SKM-1 (cell line): ENCODE data around the gene FAM228A.
"Not testable (repeated sequence)": the region's sequence is repeated elsewhere in the genome, so short reads cannot be mapped to it uniquely, and the experiment has no call there.

Source experiments
- DNase-seq: peaks from one replicate; lab custom pipeline; 2025; ENCODE audit not compliant: unreplicated experiment; lab: John Stamatoyannopoulos, UW

Gene FAM228A

DNA sequence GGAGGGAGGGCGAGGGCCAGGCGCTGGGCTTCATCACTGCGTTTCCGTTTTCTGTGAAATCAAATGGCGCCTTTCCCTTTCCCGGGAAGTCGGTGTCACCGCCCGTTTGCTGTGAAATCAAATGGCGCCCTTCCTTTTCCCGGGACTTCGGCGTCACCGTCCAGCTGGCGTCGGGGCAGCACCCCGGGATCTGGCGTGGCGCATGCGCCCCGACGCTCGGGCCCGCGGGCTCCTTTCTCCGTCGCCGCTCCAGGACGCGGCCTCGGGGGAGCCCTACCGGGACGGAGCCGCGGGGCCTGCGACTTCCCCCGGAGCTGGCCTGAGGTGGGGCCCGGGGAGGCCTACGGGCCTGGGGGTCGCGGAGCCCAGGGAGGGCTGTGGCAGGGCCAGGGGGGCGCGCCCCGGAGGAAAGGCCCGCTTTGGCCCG lies at the start of gene FAM228A:
TSS of gene FAM228A (plus strand) at position 203 of the 427 bp plus-strand sequence. CDS start 428 bp downstream, outside the sequence.
- DNase-seq, result no peak

DNA sequence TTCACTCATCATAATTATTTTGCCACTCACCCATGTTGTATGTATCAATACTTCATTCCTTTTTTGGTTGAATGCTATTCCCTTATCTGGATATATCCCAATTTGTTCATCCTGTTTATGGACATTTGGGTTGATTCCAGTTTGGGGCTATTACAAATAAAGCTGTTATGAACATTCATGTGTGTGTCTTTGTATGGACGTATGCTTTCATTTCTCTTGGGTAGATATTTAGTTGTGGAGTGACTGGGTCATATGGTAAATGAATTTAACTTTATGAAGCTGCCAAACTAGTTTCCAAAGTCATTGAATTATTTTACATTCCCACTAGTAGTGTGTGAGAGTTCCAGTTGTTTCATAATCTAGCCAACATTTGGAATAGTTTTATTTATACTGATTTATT lies 48.9 kb upstream of the FAM228A start:
- DNase-seq, result no peak

GRCh38 chr2:24132543-24132942 lies 42.3 kb upstream of the FAM228A start:
- DNase-seq, result no peak

DNA sequence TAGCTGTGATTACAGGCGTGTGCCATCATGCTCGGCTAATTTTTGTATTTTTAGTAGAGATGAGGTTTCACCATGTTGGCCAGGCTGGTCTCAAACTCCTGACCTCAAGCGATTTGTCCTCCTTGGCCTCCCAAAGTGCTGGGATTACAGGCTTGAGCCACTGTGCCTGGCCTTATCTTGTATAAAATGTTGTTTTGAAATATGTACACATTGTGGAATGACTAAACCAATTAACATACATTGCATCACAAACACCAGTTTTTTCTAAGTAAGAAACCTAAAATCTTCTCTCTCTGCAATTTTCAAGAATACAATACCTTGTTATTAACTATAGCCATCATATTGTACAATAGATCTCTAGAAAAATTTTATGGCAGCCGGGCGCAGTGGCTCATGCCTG lies 34.5 kb upstream of the FAM228A start:
- not testable (repeated sequence) for DNase-seq

GRCh38 chr2:24147364-24147763 lies 27.5 kb upstream of the FAM228A start:
- no peak for DNase-seq

GRCh38 chr2:24152413-24153197 lies 22.2 kb upstream of the FAM228A start:
- no peak for DNase-seq

DNA sequence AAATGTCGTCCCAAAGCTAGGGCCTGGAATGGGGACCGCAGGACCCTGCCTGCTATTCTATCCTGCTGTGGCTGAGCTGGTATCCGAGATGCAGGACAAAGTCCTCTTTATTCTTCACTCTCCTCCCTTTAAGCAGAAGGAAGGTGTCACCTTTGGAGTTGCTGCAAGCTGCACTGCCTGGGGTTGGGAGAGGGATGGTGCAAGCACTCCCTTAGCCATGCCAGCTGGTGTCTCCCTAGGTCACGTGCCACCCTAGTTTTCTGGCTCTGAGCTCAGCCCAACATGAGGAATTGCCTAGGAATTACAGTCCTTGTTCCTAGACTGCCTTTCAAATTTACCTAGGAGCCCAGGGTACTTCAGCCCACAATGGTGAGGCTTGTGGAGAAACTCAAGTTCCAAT lies 21.4 kb upstream of the FAM228A start:
- DNase-seq, result no peak

- DNase-seq, result no peak
Observed at GRCh38 chr2:24158131-24158530, 16.7 kb upstream of the FAM228A start.

- DNase-seq, result no peak
Observed at GRCh38 chr2:24159708-24160107, 15.1 kb upstream of the FAM228A start.

GRCh38 chr2:24160761-24161160 lies 14.1 kb upstream of the FAM228A start:
- no peak for DNase-seq

GRCh38 chr2:24162494-24162893 lies 12.4 kb upstream of the FAM228A start:
- DNase-seq, result no peak

DNA sequence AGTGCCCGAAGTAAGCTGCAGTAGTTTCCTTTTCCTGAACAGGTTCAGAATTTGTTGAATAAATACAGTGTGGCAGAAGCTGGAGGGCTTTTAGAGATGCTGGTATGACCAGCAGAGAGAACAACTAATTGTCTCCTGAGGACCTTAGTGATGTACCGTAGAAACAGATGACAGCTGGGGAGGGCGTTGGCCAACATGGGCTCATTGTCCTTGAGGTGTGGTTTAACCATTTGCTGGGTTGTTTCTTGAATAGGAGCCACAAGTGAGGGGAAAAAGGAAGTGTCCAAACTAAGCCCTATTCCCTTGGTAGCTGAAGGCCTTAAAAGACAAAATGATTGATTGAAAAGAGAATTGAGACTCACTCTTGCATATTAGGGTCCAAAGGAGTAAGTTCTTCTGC lies 11.7 kb upstream of the FAM228A start:
- DNase-seq, result no peak

GRCh38 chr2:24163601-24164000 lies 11.3 kb upstream of the FAM228A start:
- DNase-seq, result no peak

- no peak for DNase-seq
Observed at GRCh38 chr2:24164416-24164973, 10.4 kb upstream of the FAM228A start.

DNA sequence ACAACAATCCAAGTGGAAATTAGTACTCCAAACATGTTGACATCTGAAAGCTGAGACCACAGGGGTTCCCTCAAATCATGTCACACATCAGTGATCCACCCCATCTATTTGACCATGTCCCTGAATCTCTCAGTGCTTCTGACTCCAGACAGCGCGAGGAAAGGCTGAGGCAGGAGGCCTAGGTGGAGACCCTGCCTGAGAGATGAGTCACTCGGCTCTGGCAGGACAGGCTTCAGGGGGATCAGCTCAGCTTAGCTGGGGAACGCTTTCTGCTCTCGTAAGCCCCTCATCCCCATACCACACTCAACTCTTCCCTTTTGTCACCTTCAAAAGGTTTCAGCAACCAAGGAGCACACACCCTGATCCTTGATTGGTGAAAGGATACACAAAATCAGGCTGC lies 5.8 kb upstream of the FAM228A start:
- no peak for DNase-seq

DNA sequence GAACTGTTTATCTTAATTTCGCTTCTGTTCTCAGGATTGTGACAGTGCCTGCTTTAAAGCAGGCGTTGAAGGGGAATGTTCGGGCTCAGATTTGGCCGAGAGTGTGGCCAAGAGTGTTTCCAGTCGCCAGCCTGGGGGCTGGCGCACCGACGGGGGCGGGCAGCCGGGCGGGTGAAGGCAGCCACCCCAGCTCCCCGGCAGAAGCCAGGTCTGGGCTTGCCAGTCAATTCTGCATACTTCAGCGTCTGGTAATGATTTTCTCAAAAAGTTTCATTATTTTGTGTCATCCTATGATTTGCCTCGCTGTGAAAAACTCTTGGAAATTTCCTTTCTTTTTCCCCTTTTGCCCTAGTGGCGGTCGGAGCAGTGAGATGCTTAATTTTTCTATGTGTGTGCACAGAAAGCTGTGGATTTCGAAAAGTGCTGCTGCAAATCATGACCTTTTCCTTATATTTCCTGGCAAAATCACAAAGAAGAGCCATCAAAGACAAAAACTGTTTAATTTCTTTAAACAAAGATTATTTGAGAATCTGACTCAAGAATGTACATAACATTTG lies 856 bp downstream of the FAM228A start:
- DNase-seq, result no peak

GRCh38 chr2:24176326-24176725 lies 1.5 kb downstream of the FAM228A start:
- no peak for DNase-seq

GRCh38 chr2:24179683-24180082 lies 4.8 kb downstream of the FAM228A start:
- peak; percentile 38 for DNase-seq

- DNase-seq, result no peak
Observed at GRCh38 chr2:24181849-24182248, 7.0 kb downstream of the FAM228A start.

DNA sequence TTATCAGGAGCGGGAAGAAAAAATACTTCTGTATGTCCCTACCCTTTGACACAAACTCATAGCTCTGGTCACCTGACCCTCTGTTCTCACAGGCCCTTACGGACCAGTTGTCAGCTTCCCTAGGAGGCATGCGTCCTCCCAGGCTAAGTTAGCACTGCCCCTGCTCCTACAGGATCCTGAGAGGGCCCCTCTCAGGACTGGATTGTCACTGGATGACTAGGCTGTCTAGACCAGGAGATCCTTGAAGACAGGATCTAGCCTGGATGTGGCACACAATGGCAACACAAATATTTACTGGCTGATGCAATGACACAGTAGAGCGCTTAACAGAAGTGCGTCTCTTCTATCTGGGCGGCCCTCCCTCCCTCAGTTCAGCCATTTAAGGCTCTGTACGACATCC lies 7.7 kb downstream of the FAM228A start:
- no peak for DNase-seq

GRCh38 chr2:24183366-24184069 lies 8.7 kb downstream of the FAM228A start:
- DNase-seq, result no peak

- no peak for DNase-seq
Observed at GRCh38 chr2:24189551-24189950, 14.7 kb downstream of the FAM228A start.
